HG03571 (cell line): ENCODE results near the gene HIF3A.

Source experiments
- ATAC-seq: cut with Tn5 transposase; IDR thresholded peaks from one replicate; pipeline ENCODE4 v1.9.1; 2021; ENCODE audit not compliant: unreplicated experiment

The HIF3A gene

GRCh38 chr19:46326608-46327007, 29.8 kb downstream of the HIF3A start:
- no peak for ATAC-seq

DNA sequence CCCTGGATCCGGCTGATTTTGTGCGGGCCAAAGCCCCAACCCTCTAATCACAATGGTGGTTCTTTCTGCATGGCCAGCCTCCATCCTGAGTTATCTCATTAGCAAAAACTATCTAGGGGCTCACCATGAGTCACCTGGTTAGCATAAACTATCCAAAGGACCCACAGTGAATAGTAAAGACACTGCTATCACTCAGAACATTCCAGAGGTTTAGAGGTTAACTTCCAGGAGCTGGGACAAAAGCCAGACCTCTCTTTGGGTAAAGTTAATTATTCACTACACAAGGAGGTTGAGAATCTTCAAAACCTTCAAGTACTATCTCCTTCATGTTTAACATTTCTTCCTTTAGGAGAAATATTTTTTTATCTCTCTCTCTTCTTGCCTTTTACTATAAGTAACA, 31.2 kb downstream of the HIF3A start:
- no peak for ATAC-seq

GRCh38 chr19:46330319-46330918, 33.6 kb downstream of the HIF3A start:
- ATAC-seq = no peak

DNA sequence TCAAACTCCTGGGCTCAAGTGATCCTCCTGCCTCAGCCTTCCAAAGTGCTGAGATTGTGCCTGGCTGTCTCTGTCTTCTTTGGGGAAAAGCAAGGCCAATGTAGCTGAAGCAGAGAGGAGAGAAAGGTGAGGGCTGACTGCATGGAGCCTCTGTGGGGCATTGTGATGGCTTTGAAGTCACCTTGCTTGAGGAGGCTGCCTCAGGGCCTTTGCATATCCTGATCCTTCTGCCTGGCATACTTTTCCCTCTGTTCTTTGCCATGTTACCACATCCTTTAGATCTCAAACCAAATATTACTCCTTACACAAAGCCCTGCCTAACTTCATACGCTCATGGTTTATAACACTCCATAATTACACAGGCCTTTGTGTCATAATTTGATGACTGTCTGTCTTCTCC, 40.6 kb downstream of the HIF3A start:
- no peak for ATAC-seq

- no peak for ATAC-seq
These were observed 42.6 kb downstream of the HIF3A start for GRCh38 chr19:46339446-46339845.

DNA sequence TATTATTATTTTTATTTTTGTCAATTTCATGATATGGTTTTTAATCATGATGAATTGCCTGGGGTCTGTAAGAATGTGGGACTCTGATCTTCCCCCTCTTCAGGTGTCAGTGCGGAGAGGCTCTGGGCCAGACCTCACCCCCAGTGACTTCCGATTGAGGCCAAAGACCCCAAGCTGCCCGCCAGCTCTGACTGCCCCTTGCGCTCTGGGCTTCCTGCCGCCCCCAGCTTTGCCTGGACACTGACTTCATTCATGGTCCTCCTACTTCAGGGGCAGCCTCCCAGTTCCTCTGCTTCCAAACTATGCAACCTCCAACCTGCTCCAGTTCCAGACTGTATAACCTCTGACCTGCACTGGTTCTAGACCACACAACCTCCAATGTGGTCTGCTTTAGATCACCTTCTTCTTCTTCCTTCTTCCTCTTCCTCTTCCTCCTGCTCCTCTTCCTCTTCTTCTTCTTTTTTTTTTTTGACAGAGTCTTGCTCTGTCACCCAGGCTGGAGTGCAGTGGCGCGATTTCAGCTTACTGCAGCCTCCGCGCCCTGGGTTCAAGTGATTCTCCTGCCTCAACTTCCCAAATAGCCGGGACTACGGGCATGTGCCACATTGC, 43.3 kb downstream of the HIF3A start:
- ATAC-seq = no peak

- no peak for ATAC-seq
These were observed 45.1 kb downstream of the HIF3A start for GRCh38 chr19:46341937-46342336.

GRCh38 chr19:46344363-46344762, 47.5 kb downstream of the HIF3A start:
- ATAC-seq = no peak

DNA sequence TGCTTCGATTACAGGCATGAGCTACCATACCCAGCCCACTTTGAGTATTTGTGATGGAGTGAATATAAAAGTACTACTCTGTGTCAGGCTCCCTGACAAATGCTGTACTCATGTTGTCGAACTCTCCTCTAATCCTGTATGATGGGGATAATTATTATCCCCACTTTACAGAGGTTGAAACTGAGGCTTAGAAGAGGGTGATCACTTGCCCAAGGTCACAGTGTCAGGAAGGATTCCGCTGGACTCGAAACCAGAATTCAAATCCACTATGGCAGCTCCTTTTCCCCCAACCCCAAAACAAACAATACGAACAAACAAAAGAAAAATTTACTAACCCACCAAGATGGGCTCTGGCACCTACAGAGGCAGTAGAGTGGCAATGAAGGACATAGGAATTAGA, 48.3 kb downstream of the HIF3A start:
- ATAC-seq = no peak

DNA sequence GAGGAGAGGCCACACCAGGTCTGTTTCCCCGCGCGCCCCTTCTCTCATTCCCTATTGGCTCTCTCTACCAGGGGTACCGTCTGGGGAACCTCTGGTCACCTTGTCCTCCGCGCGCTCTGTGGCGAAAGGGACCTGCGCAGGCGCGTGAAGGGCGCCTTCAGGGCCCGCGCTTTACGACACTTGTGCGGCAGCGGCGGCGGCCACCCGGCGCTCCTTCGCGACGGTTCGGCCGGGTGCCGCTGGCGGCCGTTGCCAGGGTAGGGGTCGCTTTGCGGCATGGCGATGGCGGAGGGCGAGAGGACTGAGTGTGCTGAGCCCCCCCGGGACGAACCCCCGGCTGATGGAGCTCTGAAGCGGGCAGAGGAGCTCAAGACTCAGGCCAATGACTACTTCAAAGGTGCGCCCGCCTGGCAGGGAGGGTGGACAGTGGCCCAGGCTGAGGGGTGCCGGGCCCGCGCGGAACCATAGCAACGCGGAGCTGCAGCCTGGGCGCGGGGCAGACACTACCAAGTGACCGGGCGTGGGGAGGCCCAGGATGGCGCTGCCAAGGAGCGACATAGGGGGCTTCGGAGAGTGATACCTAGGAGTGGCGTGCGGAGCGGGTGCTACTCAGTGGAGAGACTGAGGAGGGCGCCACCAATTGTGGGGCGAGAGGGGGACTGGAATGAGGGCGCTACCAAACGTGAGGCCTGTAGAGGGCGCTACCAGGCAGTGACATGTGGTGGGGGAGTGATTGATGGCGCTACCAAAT, 50.2 kb downstream of the HIF3A start, which contains the start of gene PPP5C:
PPP5C (plus strand) TSS at position 267 of the 751 bp plus-strand sequence; CDS start at position 277, 10 bp downstream.
- ATAC-seq = no peak

DNA sequence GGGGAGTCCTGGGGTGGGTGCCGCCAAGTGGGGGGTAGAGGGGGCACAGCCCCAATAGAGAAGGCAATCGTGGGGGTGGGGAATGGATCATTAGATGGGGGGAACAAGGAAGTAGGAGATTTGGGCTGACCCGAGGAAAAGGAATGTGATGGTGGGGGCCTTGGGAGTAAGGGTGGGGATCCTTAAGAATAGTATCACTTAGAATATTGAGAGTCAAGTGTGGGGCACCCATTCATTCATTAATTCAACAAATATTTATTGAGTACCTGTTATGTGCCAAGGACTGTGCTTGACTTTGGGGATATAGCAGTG, 50.7 kb downstream of the HIF3A start:
- no peak for ATAC-seq

- no peak for ATAC-seq
These were observed 51.1 kb downstream of the HIF3A start for GRCh38 chr19:46347985-46348384.

GRCh38 chr19:46349311-46349993, 52.6 kb downstream of the HIF3A start:
- ATAC-seq = no peak

GRCh38 chr19:46350029-46350757, 53.4 kb downstream of the HIF3A start:
- no peak for ATAC-seq

DNA sequence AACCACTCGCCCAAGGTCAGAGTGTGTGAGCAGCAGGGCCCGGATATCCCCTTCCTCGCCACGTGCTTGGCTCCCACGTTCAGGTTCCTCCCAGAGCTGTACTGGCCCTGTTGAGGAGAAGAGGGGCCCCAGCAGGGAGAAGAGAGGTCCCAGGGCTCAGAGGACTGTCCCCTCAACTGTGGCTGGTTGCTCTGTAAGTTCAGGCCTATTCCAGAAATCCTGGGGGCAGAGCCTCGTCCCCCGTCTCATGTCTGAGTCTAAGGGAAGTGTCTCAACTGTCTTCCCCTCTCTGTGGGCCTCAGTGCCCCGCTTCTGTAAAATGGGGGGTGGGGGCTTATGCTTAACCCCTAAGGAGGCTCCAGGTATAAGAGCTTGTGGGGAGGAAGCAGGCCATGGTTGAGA, 53.9 kb downstream of the HIF3A start:
- ATAC-seq = no peak

- no peak for ATAC-seq
These were observed 54.6 kb downstream of the HIF3A start for GRCh38 chr19:46351241-46352041.

DNA sequence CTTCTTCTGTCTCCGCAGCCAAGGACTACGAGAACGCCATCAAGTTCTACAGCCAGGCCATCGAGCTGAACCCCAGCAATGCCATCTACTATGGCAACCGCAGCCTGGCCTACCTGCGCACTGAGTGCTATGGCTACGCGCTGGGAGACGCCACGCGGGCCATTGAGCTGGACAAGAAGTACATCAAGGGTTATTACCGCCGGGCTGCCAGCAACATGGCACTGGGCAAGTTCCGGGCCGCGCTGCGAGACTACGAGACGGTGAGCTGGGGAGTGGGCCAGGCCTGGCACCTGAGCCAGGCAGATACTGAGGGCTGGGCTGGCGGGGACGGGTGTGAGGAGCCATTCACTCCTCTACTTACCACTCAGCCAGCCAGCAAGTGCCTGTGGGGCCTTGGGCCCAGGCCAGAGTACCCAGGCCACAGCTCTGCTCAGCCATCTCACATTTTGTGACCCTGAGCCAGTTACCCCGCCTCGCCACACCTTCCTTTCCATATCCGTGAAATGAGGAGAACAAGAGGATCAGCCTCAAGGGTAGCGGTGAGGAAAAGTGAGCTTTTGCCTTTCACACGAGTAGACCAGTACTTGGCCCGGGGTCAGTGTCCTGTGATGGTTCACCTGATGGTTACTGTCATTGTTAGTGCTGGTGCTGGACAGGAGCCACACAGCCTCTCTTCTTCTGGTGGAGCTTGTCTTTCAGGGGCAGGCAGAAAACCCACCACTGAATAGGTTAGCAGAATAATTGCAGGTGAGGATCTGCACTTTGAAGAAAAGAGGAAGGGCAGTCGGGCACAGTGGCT, 57.1 kb downstream of the HIF3A start:
- ATAC-seq = no peak

GRCh38 chr19:46355234-46356148, 58.6 kb downstream of the HIF3A start:
- ATAC-seq = no peak
